ENCODE data around the gene TBC1D22A.

TBC1D22A gene

DNA sequence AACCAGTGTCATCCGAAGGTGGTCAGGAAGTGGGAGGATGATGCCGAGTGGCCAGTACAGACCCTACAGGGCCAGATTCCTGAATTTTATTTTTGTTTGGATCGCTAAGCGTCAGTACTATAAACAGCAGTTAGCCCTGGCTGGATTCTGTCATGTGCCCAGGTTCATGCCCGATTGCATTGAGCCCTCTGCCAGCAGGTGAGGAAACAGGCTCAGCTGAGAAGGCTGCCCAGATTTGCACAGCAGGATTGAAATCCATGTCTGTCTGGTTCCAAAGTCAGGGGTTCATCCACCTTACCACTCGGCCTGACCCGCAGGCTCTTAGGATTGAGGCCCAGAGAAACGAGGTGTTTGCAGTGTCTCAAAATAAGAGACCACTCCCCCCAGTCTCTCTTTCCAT is 9.1 kb upstream of the TBC1D22A start:
- DNase-seq (ENCODE audit: low read depth, low spot score): no peak

DNA sequence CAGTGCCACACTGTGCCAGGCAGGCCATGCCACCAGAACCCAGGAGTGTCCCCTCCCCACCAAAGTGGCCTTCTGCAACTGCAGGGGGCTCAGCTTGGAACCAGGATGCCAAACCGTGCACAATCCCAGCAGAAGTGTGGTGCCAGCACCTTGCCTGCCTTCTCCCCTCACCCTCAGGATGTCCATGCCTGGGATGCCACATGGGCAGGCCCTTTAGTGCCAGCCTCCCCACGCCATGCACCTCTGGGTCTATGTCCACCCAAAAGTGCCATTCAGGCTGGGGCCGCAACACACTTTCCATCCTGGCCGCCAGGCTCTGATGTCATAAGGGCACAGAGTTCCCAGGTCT is 8.7 kb upstream of the TBC1D22A start:
- DNase-seq (ENCODE audit: low read depth, low spot score): no peak

DNA sequence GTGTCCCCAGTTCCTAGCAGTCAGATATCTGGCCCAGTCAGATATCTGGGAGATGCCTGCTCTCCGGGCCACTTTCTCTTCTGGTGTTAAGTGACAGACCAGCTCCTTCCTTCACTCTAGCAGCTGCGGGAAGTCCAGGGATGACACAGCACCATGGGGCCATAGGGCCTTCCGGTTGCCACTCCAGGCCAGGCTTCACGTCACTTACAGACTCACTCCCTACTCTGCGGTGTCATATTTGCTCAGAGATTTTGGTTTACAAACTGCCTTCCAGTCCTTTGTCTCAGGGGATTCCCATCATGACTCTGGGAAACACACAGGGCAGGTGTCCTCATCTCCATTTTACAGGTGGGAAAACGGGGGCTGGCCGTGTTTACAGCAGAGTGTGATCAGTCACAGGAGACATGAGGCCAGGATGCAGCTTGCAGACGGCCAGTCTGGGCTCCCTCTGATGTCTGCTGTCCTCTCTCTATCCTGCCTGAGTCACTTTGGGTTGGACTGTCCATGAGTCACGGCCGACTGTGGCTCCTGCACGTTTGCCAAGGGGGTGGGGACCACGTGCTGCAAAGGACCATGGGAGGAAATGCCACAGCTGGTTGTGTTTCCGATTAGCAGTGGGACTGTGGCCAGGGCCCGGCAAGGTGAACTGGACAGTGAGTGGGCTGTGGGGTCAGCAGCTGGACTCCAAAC is 8.2 kb upstream of the TBC1D22A start:
- DNase-seq (ENCODE audit: low read depth, low spot score): no peak

DNA sequence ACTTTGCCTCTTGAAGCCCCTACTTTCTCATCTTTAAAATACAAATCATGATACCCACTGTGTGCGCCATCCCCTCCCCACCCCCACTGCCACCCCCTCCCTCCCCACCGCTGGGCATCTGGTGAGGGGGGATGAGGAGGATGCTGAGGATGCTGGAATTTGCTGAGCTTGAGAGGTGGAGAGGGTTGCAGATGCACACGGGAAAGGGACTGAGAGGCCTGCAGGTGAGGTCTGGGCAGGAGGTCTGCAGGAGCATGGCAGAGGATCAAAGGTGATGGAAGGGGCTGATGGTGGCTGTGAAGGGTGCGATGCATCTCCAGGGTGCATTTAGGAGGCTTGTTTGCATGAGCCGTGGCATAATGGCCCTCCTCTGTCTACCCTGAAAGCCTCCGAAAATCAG is 7.6 kb upstream of the TBC1D22A start:
- DNase-seq (ENCODE audit: low read depth, low spot score): no peak

DNA sequence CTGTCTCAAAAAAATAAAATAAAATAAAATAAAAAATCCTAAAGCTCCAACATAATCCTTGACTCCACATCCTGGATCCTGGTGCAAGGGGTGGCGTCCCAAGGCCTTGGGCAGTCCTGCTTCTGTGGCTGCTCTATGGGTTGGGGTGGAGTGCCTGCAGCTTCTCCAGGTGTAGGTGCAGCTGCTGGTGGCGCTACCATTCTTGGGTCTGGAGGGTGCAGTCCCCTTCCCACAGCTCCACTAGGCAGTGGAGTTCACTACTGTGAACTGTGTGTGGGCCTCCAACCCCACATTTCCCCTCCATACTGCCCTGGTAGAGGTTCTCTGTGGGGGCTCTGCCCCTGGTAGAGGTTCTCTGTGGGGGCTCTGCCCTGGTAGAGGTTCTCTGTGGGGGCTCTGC is 6.9 kb upstream of the TBC1D22A start:
- no peak for DNase-seq (ENCODE audit: low read depth, low spot score)

DNA sequence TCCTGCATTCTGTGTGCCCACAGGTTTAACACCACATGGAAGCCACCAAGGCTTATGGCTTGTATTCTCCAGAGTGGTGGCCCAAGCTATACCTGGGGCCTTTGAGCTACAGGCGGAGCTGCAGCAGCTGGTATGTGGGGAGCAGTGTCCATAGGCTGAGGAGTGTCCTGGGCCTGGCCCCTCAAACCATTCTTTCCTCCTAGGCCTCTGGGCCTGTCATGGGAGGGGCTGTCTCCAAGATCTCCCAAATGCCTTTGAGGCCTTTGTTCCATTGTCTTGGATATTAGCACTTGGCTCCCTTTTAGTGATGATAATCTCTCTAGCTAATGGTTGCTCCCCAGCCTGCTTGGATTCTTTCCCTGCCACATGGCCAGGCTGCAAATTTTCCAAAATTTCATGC is 6.4 kb upstream of the TBC1D22A start:
- no peak for DNase-seq (ENCODE audit: low read depth, low spot score)

DNA sequence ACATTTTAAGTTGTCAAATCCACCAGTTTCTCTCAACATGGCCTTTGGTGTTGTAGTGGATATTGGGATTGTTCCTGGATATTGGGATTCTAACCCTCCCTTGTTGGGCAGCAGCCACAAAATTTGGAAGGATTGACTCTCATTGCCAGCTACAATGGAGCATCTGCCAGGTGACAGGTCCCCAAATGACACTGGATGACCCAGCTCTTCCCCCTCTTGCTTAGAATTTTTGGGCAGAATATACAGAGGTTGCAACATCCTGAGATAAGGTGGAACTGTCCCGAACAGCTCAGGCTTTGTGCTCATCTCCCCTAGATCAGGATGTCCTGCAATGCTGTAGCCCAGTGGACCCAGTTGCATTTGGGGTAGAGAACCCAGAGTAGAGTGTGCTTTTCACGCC is 5.3 kb upstream of the TBC1D22A start:
- no peak for DNase-seq (ENCODE audit: low read depth, low spot score)

DNA sequence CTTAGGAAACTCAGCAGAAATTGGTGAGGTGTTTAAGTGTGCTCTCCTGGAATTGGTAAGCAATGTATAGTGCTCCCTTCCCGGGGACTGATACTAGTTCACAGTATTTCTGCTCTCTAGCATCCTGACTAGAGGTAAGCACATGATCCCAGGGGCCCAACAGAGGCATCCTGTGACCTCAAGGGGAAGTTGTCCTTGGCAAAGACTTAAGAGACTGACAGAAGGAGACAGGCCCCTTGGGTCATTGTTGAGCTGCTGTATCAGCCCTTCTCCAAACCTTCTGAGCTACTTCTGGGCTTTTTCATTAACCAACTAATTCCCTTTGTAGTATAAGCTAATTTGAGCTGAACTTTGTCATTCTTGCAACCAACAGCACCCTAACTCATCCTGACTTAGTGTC is 4.3 kb upstream of the TBC1D22A start:
- DNase-seq (ENCODE audit: low read depth, low spot score): no peak

DNA sequence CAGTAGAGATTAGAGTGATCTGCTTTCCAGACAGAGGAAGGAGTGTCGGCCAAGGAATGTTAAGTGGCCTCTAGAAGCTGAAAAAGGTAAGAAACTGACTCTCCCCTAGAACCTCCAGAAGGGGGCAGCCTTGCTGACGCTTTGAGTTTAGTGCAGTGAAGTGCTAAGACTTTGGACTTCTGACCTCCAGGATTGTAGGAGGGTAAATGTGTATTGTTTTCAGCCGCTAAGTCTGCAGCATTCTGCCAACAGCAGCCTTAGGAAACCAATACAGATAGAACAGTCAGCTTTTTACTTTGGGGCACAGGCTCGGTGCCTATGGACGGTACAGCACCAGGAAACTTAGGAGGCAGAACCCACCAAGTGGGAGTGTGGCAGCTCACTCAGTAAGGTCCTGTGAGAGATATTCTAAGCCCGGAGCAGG is 3.6 kb upstream of the TBC1D22A start:
- DNase-seq (ENCODE audit: low read depth, low spot score): no peak

DNA sequence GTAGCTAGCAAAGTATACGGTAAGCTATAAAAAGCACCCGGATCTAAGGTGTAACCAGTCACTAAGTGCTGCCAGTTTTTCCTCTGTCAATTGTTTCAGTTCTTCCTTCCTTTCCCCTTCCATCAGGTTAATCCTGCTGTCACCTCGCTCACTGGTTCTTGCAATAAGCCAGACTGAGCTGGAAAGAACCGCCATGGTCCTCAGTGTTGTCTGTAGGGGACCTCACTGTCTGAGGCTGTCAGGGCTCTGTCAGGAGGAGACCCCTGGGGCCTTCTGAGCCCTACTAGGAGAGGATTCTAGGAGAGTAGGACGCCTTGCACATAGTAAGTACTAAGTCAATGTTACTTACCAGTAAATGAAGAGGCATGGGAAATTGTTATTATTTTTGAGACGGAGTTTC is 1.4 kb upstream of the TBC1D22A start:
- no peak for DNase-seq (ENCODE audit: low read depth, low spot score)

DNA sequence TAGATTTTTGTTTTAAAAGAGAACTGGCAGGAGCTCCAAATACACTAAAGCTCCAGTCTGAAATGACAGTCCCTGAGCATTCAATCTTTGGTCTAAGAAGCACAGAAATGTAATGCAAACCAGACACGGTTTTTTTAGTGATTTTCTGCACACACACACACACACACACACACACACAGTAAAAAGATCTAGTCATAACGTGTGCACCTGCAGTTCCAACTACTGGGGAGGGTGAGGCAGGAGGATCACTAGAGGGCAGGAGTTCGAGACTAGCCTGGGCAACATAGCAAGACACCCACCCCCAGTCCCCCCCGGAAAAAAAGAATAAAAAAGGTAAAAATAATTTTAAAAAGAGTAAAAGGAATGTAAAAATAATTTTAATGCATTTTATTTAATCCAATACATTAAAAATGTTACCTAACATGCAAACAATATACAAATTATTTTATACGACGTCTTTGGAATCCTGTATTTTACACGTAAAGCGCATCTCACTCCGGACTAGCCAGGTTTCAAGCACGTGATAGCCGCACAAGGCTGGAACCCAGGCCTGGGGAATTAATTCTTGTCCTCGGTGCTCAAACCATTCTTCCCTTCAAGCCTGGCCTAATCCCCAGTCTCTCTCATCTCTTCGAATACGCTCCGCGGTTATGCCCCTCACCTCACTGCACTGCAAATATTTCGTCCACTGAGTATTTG is 762 bp upstream of the TBC1D22A start:
- DNase-seq (ENCODE audit: low read depth, low spot score): no peak

DNA sequence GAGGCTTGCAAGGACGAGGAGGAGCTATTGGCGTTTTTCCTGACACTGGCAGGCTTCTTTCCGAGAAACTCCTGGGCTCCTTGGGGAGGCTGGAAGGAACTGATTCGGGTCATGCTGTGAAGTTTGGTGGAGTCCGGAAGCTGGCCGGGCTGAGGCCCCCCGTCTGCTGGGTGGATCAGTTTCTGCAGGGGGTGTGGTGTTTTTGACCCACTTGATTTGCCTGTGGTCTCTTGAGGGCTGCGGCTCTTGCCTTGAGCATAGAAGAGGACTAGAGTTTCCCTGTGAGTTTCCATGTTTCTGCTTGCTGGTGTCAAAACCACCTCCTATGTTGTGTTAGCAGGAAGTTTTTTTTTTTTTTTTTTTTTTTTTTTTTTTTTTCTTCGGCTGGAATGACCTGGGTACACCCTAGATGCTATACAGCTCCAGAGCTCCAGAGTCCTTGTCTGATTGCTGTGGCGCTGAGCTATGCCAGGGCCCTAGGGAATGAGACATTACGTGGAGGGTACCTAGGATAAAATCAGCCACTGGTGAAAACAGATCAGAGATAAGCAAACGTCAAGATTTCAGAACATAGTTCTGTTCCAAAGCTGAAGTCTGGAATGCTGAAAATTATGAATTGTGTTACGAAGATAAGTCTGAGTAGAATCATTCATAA is 728 bp downstream of the TBC1D22A start:
- DNase-seq (ENCODE audit: low read depth, low spot score): no peak

DNA sequence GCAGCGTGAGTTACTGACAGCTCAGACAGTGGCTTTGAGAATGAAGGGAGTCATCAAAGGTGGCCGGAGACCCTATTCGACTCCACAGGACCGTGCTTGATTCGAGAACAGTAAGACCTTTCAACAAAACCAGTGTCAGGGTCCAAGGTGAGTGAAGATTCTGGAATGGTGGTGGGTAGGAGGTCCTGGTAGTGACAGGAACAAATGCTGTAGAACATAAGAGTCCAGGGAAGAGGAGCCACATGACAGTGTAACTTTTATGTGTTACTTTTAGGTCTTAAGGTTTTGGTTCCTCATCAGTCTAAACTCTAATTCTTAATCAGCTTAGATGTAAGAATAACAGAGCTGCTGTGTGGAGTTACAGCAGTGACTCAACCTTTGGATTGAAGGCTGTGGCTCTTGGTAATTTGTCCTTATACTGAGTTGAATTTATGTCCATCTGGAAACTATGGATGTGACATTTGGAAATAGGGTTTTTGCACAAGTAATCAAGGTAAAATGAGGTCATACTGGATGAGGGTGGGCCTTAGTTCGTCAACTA is 1.8 kb downstream of the TBC1D22A start:
- DNase-seq (ENCODE audit: low read depth, low spot score): no peak

DNA sequence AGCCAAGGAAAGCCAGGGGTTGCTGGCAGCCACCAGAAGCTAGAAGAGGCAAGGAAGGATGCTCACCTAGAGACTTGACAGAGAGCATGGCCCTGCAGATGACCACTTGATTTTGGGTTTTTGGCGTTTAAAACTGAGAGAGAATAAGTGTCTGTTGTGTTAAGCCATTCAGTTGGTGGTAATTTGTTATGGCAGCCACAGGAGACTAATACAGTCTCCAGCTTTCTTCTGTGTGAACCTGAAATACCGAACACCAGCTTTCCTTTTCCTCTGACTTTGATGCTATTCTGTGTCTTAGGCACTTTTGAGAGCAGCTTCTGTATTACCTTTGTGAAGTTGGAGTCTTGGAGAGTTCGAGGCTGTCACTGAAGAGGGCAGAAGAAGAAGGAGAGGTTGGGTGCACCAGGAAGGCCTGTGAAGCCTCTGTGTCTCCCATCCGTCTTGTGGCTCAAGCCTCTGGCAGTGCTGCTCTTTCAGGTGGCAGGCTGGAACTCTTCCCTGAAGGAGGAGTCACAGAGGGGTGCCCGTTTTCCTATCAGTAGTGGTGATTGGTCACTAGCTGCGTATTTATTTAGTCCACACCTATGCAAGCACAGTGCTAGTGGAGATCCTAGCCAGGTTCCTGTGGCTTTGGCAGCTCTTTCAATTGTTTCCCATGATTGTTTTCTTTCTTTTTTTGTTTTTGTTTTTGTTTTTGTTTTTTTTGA is 2.5 kb downstream of the TBC1D22A start:
- DNase-seq (ENCODE audit: low read depth, low spot score): no peak

DNA sequence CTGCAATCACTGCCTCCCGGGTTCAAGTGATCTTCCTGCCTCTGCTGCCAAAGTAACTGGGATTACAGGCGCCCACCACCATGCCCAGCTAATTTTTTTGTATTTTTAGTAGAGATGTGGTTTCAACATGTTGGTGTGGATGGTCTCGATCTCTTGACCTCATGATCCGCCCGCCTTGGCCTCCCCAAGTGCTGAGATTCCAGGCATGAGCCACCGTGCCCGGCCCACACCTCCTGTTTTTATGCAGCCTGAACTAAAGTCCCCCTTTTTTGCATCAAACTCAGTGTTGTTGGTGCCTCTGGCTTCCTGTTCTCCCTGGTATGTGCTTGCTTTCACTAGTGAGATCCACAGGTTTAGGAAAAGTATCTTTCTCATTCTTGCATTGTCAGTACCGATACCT is 4.2 kb downstream of the TBC1D22A start:
- DNase-seq (ENCODE audit: low read depth, low spot score): no peak

DNA sequence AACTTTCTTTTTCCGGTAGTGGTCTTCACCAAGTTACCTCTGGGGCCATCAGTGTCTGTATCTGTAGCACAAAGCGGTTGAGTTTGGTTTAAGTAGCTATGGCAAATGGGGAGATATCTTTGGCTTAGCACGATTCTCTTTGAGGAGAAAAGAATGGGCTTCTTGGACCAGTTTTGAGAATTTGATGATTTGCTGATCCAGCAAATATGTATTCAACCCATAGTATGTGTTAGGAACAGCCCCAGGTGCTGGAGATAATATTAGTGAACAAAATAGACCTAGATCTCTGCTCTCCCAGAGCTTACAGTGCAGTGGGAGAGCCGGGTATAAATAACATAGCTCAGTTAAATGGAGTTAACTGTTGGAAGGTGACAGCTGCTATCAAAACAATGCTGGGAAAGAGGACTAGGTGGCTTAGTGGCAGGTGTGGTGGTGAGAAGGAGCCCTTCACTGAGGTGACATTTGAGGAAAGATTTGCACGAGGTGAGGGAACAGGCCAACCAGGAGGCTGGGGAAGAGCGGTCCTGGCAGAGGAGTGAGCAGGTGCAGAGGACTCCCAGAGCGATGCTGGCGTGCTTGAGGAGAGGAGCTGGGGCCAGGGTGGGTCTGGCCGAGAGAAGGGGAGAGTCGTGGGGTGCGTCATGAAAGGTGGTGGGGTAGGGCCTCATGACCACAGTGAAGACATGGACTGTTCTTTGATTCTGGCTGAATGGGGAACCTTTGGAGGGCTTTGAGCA is 5.0 kb downstream of the TBC1D22A start:
- DNase-seq (ENCODE audit: low read depth, low spot score): no peak

DNA sequence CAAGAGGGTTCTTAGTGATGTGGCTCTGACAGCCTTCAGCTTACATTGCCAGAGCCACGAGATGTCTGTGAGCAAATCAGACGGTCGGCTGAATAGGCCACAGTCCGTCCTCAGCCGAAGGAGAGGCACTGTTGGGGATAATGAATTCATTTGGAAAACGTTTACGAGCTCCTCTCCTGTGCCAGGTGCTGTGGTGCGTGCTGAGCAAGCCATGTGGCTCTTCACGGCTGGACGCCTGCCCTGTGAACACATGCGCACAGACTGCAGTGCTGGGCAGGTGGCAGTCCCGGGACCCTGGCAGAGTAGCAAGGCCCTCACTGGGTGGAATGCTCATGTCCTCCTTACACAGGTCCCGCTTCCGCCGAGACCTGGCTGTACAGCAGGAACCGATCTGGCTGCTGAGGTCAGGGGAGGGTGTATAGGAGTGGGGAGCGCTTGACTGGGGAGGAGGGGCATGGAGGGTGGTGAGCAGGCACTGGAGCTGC is 6.8 kb downstream of the TBC1D22A start:
- DNase-seq (ENCODE audit: low read depth, low spot score): no peak

DNA sequence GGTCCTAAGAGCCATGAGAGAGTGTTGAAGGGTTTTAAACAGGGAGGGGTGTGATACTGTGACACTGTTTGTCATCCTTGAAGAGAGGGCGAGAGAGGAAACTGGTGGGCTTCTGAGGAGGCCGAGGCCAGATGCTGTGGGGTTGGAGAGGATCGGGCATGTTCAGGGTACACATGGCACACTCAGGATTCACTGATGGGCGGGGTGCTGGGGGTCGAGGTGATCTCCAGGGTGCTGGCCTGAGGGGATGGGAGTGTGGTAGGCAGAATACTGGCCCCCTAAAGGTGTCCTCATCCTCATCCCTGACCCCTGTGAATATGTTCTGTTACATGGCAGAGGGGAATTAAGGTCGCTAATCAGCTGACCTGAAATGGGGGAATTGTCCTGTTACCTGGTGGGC is 7.3 kb downstream of the TBC1D22A start:
- DNase-seq (ENCODE audit: low read depth, low spot score): no peak

DNA sequence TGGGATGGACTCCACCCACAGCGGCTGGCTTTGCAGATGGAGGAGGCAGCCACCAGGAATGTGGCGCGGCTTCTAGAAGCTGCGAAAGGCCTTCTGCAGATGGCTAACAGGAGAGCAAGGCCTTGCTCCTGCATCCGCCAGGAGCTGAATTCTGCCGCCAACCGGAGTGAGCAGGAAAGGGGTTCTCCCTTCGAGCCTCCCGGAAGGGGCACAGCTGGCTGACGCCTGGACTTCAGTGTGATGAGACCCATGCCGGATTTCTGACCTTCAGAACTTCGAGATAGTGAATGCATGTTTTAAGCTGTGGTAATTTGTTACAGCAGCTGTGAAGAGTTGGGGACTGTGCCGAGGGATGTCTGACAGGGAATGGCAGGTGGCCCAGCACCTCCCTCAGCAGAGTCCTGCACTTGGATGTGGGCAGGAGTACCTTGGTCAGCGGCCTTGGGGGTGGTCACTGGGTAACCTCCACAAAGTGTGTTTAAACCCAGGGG is 7.7 kb downstream of the TBC1D22A start:
- no peak for DNase-seq (ENCODE audit: low read depth, low spot score)

DNA sequence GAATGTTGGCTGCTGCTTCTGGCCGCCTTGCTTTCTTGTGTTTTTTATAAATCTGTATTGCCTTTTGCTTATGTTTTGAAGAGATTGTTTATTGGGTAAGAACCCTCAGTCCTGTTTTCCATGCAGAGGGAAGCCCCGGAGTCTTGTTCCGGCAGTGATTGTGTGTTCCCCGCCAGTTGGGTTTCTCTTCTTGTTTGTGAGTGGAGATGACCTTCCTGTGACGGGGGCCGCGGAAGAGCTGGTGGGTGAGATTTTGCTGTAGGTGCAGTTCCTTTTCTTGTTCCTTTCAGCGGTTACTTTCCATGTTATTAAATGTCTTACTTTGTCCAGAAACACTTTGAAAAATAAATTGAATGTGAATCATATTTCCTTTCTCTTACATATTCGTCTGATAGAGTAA is 8.3 kb downstream of the TBC1D22A start:
- no peak for DNase-seq (ENCODE audit: low read depth, low spot score)

DNA sequence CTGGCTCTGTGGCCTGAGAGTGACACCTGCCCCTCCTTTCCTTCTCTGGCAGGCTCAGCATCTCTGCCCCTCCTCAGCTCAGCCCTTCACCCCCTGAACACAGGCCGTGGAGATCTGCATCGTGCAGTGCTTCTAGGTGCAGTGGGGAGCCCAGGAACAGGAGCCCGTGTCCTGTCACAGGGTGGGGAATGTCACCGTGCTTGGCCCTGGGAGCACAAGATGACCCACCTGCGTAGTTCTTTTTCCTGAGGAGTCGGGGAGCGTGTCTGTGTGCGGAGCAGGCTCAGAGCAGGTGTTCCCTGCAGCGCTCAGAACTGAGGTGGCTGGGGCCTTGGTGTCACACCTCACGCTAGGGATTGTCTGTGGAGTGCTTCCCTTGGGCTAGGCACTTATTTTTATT is 10.6 kb downstream of the TBC1D22A start:
- no peak for DNase-seq (ENCODE audit: low read depth, low spot score)
